ENCODE measurements around the gene UBXN4. TPM values are rescaled to one million over a fixed set of nuclear protein-coding genes. Genes with fewer than 3 reads are reported as not detected.

Gene UBXN4
- total RNA-seq, 1 experiment from 2014 or later = 83.7 TPM

GRCh38 chr2:135831180-135831812, 89.6 kb downstream of the UBXN4 start:
- H3K36me3 ChIP-seq (ENCODE audit: control insufficient read depth, insufficient read depth, low read length) = no peaks in the 10 kb centered on the region
- DNase-seq (ENCODE audit: low read depth, low spot score) (no peak), ATAC-seq (no peak)
- H3K9me3 ChIP-seq (ENCODE audit: control insufficient read depth, insufficient read depth, low read depth, low read length) = no peaks in the 10 kb centered on the region
- H3K27ac ChIP-seq (ENCODE audit: low read length) = no peak overlapping the region
- no peak overlapping the region for H3K4me3 ChIP-seq (ENCODE audit: low read depth in 2 of 2, low read length in 2 of 2)
- TF ChIP-seq REST (IDR thresholded peaks at IDR 0.05; ENCODE audit: insufficient read depth in 1 of 2, low read depth in 2 of 2, low read length in 1 of 2) (no peak), TCF7L2 (IDR thresholded peaks at IDR 0.05; ENCODE audit: low read depth, low read length) (no peak), POLR2AphosphoS5 (IDR thresholded peaks at IDR 0.05; ENCODE audit: low read depth, low read length) (no peak), CTCF (IDR thresholded peaks at IDR 0.05) (no peak), SIN3A (IDR thresholded peaks at IDR 0.05; ENCODE audit: borderline replicate concordance, insufficient read depth, low read depth, low read length) (no peak)
- H3K4me1 ChIP-seq (ENCODE audit: control insufficient read depth, insufficient read depth, low read length) = no peaks in the 10 kb centered on the region
- intact Hi-C loops (cut with micrococcal nuclease; ENCODE audit: unreplicated experiment) (no loop called here), in situ Hi-C loops (cut with HindIII; ENCODE audit: low pct_unique_long_range_greater_than_20kb, low sequenced_read_pairs) (no loop called here)
- no peaks in the 10 kb centered on the region for H3K27me3 ChIP-seq (ENCODE audit: control insufficient read depth, insufficient read depth, low read length)
- ChIA-PET CTCF (no interaction called here), POLR2A (no interaction called here)
- BruUV-seq (replicated peaks) = no TSS peak

GRCh38 chr2:135832891-135833290, 91.2 kb downstream of the UBXN4 start:
- Histone ChIP-seq H3K27me3 (ENCODE audit: control insufficient read depth, insufficient read depth, low read length) (no peaks in the 10 kb centered on the region), H3K9me3 (ENCODE audit: control insufficient read depth, insufficient read depth, low read depth, low read length) (no peaks in the 10 kb centered on the region), H3K36me3 (ENCODE audit: control insufficient read depth, insufficient read depth, low read length) (no peaks in the 10 kb centered on the region), H3K27ac (ENCODE audit: low read length) (no peak overlapping the region), H3K4me1 (ENCODE audit: control insufficient read depth, insufficient read depth, low read length) (no peaks in the 10 kb centered on the region), H3K4me3 (ENCODE audit: low read depth in 2 of 2, low read length in 2 of 2) (no peak overlapping the region)
- ChIA-PET POLR2A (interaction anchor here (0.6 kb wide), 1 partner anchor 509 kb away, joined by 5 read pairs; no protein-coding TSS in a partner anchor), CTCF (interaction anchor here (0.8 kb wide), 1 partner anchor 21 kb away, joined by 3 read pairs; no protein-coding TSS in a partner anchor)
- intact Hi-C loops (cut with micrococcal nuclease; ENCODE audit: unreplicated experiment) (no loop called here), in situ Hi-C loops (cut with HindIII; ENCODE audit: low pct_unique_long_range_greater_than_20kb, low sequenced_read_pairs) (no loop called here)
- no TSS peak for BruUV-seq (replicated peaks)
- DNase-seq (ENCODE audit: low read depth, low spot score) = no peak
- TF ChIP-seq CTCF (IDR thresholded peaks at IDR 0.05) = no peak
- TF ChIP-seq POLR2AphosphoS5 (IDR thresholded peaks at IDR 0.05; ENCODE audit: low read depth, low read length) = no peak
- TF ChIP-seq REST (IDR thresholded peaks at IDR 0.05; ENCODE audit: insufficient read depth in 1 of 2, low read depth in 2 of 2, low read length in 1 of 2) = no peak
- TF ChIP-seq TCF7L2 (IDR thresholded peaks at IDR 0.05; ENCODE audit: low read depth, low read length) = no peak
- no peak for TF ChIP-seq SIN3A (IDR thresholded peaks at IDR 0.05; ENCODE audit: borderline replicate concordance, insufficient read depth, low read depth, low read length)
- no peak for ATAC-seq

Data from Panc1 (cell line).